Stimulated activated CD8-positive, alpha-beta memory T cell treated with anti-CD3 and anti-CD28 coated beads, Interleukin-7, amount 100 ng/mL, for 24 hours (primary cell): ENCODE measurements around the gene TBC1D24.
"Not testable (repeated sequence)": the region's sequence is repeated elsewhere in the genome, so short reads cannot be mapped to it uniquely, and the experiment has no call there.

Source experiments
- DNase-seq: peaks from one replicate; pipeline ENCODE4 v3.0.0-alpha.2; 2020; ENCODE audit warnings: low read depth

The TBC1D24 gene

GRCh38 chr16:2474877-2475412, at the start of gene TBC1D24:
TSS of gene TBC1D24 (plus strand) at chr16:2475127. CDS start at chr16:2496149, 21,022 bp downstream.
- DNase-seq, result peak; percentile 66

- no peak for DNase-seq
These were observed 49.0 kb upstream of the TBC1D24 start for GRCh38 chr16:2425825-2426430.

GRCh38 chr16:2426941-2427361, 48.0 kb upstream of the TBC1D24 start:
- no peak for DNase-seq

- no peak for DNase-seq
These were observed 47.4 kb upstream of the TBC1D24 start for GRCh38 chr16:2427526-2427925.

- DNase-seq, result no peak
These were observed 46.7 kb upstream of the TBC1D24 start for GRCh38 chr16:2428051-2428783.

GRCh38 chr16:2428784-2429033, 46.2 kb upstream of the TBC1D24 start:
- DNase-seq, result no peak

- peak; percentile 95 for DNase-seq
These were observed 45.7 kb upstream of the TBC1D24 start, which contains the start of gene CCNF for GRCh38 chr16:2429034-2429770. TSS of gene CCNF (plus strand) at chr16:2429447. CDS start at chr16:2429482, 35 bp downstream.

- no peak for DNase-seq
These were observed 44.9 kb upstream of the TBC1D24 start for GRCh38 chr16:2429771-2430663.

- DNase-seq, result no peak
These were observed 42.6 kb upstream of the TBC1D24 start for GRCh38 chr16:2432286-2432685.

GRCh38 chr16:2432801-2433505, 42.0 kb upstream of the TBC1D24 start:
- DNase-seq, result no peak

GRCh38 chr16:2435236-2435635, 39.7 kb upstream of the TBC1D24 start:
- not testable (repeated sequence) for DNase-seq

- no peak for DNase-seq
These were observed 38.8 kb upstream of the TBC1D24 start for GRCh38 chr16:2436110-2436509.

- no peak for DNase-seq
These were observed 37.7 kb upstream of the TBC1D24 start for GRCh38 chr16:2437032-2437790.

- DNase-seq, result no peak
These were observed 36.8 kb upstream of the TBC1D24 start for GRCh38 chr16:2438121-2438520.

- no peak for DNase-seq
These were observed 35.3 kb upstream of the TBC1D24 start for GRCh38 chr16:2439598-2439997.

GRCh38 chr16:2441143-2441804, 33.7 kb upstream of the TBC1D24 start:
- not testable (repeated sequence) for DNase-seq

- no peak for DNase-seq
These were observed 31.4 kb upstream of the TBC1D24 start for GRCh38 chr16:2443555-2443954.

- DNase-seq, result no peak
These were observed 26.9 kb upstream of the TBC1D24 start for GRCh38 chr16:2447920-2448583.

- no peak for DNase-seq
These were observed 25.8 kb upstream of the TBC1D24 start for GRCh38 chr16:2449118-2449517.
